HepG2 (cell line): ENCODE data around the gene IQCE. TPM values are rescaled to one million over a fixed set of nuclear protein-coding genes. Genes with fewer than 3 reads are reported as not detected.
A peak's percentile ranks its signal among the peaks of the same experiment; 100 is the strongest.

ENCODE experiments used
- FOXK1 ChIP-seq: sonication (generic); formaldehyde crosslinking; IDR thresholded peaks from 2 replicates; pipeline ENCODE4 v1.4.0; 2020; ENCODE audit warnings: low read depth, missing genetic modification reagents, borderline replicate concordance
- GABPA ChIP-seq, 2 experiments: IDR thresholded peaks; 2 replicates each; pipeline ENCODE4 v1.6.1; 2011 to 2016; ENCODE audit warnings: low read depth in 2 of 2, low read length in 1 of 2, missing biosample characterization in 1 of 2, missing genetic modification characterization in 1 of 2
- KIAA2018 ChIP-seq: sonication (generic); formaldehyde crosslinking; IDR thresholded peaks from 2 replicates; pipeline ENCODE4 v1.5.0; 2020; ENCODE audit warnings: mild to moderate bottlenecking, missing genetic modification reagents, borderline replicate concordance
- KLF15 ChIP-seq: sonication (generic); formaldehyde crosslinking; IDR thresholded peaks from 2 replicates; pipeline ENCODE4 v1.8.1; 2023; ENCODE audit warnings: borderline replicate concordance, mild to moderate bottlenecking, inconsistent platforms, missing genetic modification reagents, mixed read lengths
- MXD3 ChIP-seq: IDR thresholded peaks from 2 replicates; pipeline ENCODE4 v1.6.1; 2016; ENCODE audit warnings: mild to moderate bottlenecking, missing biosample characterization, missing genetic modification reagents
- NFE2L2 ChIP-seq: fragments of 150-350 bp; IDR thresholded peaks from 2 replicates; pipeline ENCODE4 v1.6.1; 2014; ENCODE audit warnings: low read length
- NRL ChIP-seq: sonication (generic); formaldehyde crosslinking; IDR thresholded peaks from 2 replicates; pipeline ENCODE4 v1.5.0; 2020; ENCODE audit warnings: missing genetic modification reagents, mild to moderate bottlenecking, moderate library complexity, borderline replicate concordance
- PPARG ChIP-seq: conservative IDR thresholded peaks from 2 replicates; pipeline ENCODE4 v1.6.1; 2016; ENCODE audit warnings: missing biosample characterization, missing genetic modification reagents
- ZBTB46 ChIP-seq: sonication (generic); formaldehyde crosslinking; IDR thresholded peaks from 2 replicates; pipeline ENCODE4 v1.4.0; 2020; ENCODE audit warnings: mild to moderate bottlenecking, missing genetic modification reagents, borderline replicate concordance
- ZHX1 ChIP-seq: sonication (generic); formaldehyde crosslinking; IDR thresholded peaks from 2 replicates; pipeline ENCODE4 v1.8.1; 2022; ENCODE audit warnings: low read depth, mild to moderate bottlenecking, missing genetic modification reagents
- ZNF232 ChIP-seq: sonication (generic); formaldehyde crosslinking; IDR thresholded peaks from 2 replicates; pipeline ENCODE4 v1.4.0; 2020; ENCODE audit warnings: missing genetic modification reagents, borderline replicate concordance
- ZNF451 ChIP-seq: sonication (generic); formaldehyde crosslinking; IDR thresholded peaks from 2 replicates; pipeline ENCODE4 v1.5.0; 2020; ENCODE audit warnings: mild to moderate bottlenecking, missing genetic modification reagents
- ZNF598 ChIP-seq: sonication (generic); formaldehyde crosslinking; IDR thresholded peaks from 2 replicates; pipeline ENCODE4 v1.5.1; 2020; ENCODE audit warnings: mild to moderate bottlenecking, missing genetic modification reagents, borderline replicate concordance
- ZNF850 ChIP-seq: sonication (generic); formaldehyde crosslinking; conservative IDR thresholded peaks from 2 replicates; pipeline ENCODE4 v1.9.0; 2021; ENCODE audit warnings: mild to moderate bottlenecking, missing genetic modification reagents
- polyA plus RNA-seq, 8 experiments: library from polyadenylated mRNA; depleted of rRNA in 3 of 8; stranded (reverse) in 7 of 8; unstranded in 1 of 8; fragments of >200 nt; fragmentation: Illumina TruSeq in 4 of 8; extraction: Trizol in 4 of 8; gene quantifications; 2 replicates each; pipeline versions ENCODE4 v1.2.1 to v1.2.3, GENCODE V29; 2011 to 2016; ENCODE audit warnings: low read depth in 4 of 8, missing spikeins in 1 of 8, mixed read lengths in 1 of 8; ENCODE audit not compliant: insufficient read depth in 1 of 8
- total RNA-seq, 5 experiments: library from RNA; depleted of rRNA; stranded (reverse); fragments of >200 nt; fragmentation: Illumina TruSeq; extraction: Trizol; gene quantifications; 2 replicates each; pipeline ENCODE4 v1.2.3, GENCODE V29; 2016; ENCODE audit warnings: low read depth in 1 of 5

IQCE gene
- total and polyA plus RNA-seq, 2 of the 13 experiments (the other 11 are each of a cell fraction or from before 2014, with no cell fraction given), result 1.5 to 2.5 TPM

GRCh38 chr7:2622869-2623697, 64.3 kb downstream of the IQCE start (continued):
- TF ChIP-seq KLF15 (CRISPR knock-in tag) (no peak), MXD3 (CRISPR knock-in tag) (no peak), NFE2L2 (no peak), PPARG (CRISPR knock-in tag) (peak; percentile 68; the same call in 1 of the 2 replicates), ZNF232 (CRISPR knock-in tag) (peak; percentile 75; the same call in 1 of the 2 replicates), GABPA (IDR thresholded peaks at IDR 0.05; ENCODE audit: low read depth, low read length) (no peak), GABPA (CRISPR knock-in tag; IDR thresholded peaks at IDR 0.05; ENCODE audit: low read depth) (peak; percentile 58; the same call in 1 of the 2 replicates), KIAA2018 (CRISPR knock-in tag) (no peak), ZNF598 (no peak), ZNF451 (CRISPR knock-in tag) (no peak), FOXK1 (CRISPR knock-in tag) (no peak), ZNF850 (CRISPR knock-in tag) (no peak), NRL (CRISPR knock-in tag) (no peak; the same call in 1 of the 2 replicates), ZHX1 (CRISPR knock-in tag) (no peak), ZBTB46 (CRISPR knock-in tag) (no peak)
